ENCODE results near the gene TMEM72.
A peak's percentile ranks its signal among the peaks of the same experiment; 100 is the strongest.

Gene TMEM72

DNA sequence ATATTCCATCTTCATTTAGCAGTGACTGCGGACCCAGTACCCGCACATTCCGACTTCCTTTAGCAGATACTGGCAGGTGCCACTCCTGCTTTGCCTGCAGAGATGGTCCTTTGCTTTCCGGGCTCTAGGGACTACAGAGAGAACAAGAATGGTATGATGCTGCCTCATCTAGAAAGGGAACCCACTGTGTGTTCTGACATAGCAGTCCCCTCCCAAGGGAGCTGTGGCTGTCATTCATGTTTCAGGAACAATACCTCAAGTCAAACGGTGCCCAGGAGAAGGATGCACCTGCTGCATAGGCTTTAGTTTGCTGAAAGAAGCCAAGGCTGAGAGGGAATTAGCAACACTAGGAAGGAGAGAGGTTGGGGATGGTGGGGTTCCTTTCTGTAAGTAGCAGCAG, 15.9 kb upstream of the TMEM72 start:
- no peak overlapping the region for H3K4me2 ChIP-seq (ENCODE audit: insufficient read depth, low read length)
- no peak overlapping the region for H3K4me3 ChIP-seq (ENCODE audit: low read depth in 1 of 2, low read length in 2 of 2)
- ATAC-seq (ENCODE audit: insufficient read depth, low read depth): peak; percentile 35; the same call in 1 of the 3 replicates

GRCh38 chr10:44897049-44897448, 14.1 kb upstream of the TMEM72 start:
- no peak overlapping the region for H3K4me3 ChIP-seq (ENCODE audit: low read depth in 1 of 2, low read length in 2 of 2)
- no peak overlapping the region for H2AFZ ChIP-seq (ENCODE audit: low read depth, low read length)
- H3K36me3 ChIP-seq (ENCODE audit: insufficient read depth, low read length): no peaks in the 10 kb centered on the region
- ATAC-seq (ENCODE audit: insufficient read depth, low read depth) (no peak), DNase-seq (no peak)
- H3K9me3 ChIP-seq (ENCODE audit: insufficient read depth, low read length, severe bottlenecking): no peaks in the 10 kb centered on the region
- H3K9ac ChIP-seq (ENCODE audit: low read depth, low read length): no peak overlapping the region
- no peak overlapping the region for H3K4me2 ChIP-seq (ENCODE audit: insufficient read depth, low read length)
- TF ChIP-seq CTCF (IDR thresholded peaks at IDR 0.05; ENCODE audit: borderline replicate concordance, extremely low read depth, low read length, poor library complexity, severe bottlenecking) (no peak), EZH2 (IDR thresholded peaks at IDR 0.05; ENCODE audit: borderline replicate concordance, low read depth, low read length, severe bottlenecking) (no peak)
- no peaks in the 10 kb centered on the region for H3K27me3 ChIP-seq (ENCODE audit: insufficient read depth, low read length, poor library complexity)
- no peaks in the 10 kb centered on the region for H3K79me2 ChIP-seq (ENCODE audit: insufficient read depth, low read length)
- H3K27ac ChIP-seq (ENCODE audit: low read length): no peak overlapping the region
- H3K4me1 ChIP-seq (ENCODE audit: insufficient read depth, low read length): no peaks in the 10 kb centered on the region
- no peaks in the 10 kb centered on the region for H4K20me1 ChIP-seq (ENCODE audit: insufficient read depth, low read length)

More for the DNA sequence above, 15.9 kb upstream of the TMEM72 start:
- no peak overlapping the region for H3K9ac ChIP-seq (ENCODE audit: low read depth, low read length)
- H3K36me3 ChIP-seq (ENCODE audit: insufficient read depth, low read length): no peaks in the 10 kb centered on the region
- H3K79me2 ChIP-seq (ENCODE audit: insufficient read depth, low read length): no peaks in the 10 kb centered on the region
- no peak for DNase-seq
- H3K9me3 ChIP-seq (ENCODE audit: insufficient read depth, low read length, severe bottlenecking): no peaks in the 10 kb centered on the region
- H2AFZ ChIP-seq (ENCODE audit: low read depth, low read length): no peak overlapping the region
- H4K20me1 ChIP-seq (ENCODE audit: insufficient read depth, low read length): no peaks in the 10 kb centered on the region
- TF ChIP-seq CTCF (IDR thresholded peaks at IDR 0.05; ENCODE audit: borderline replicate concordance, extremely low read depth, low read length, poor library complexity, severe bottlenecking) (no peak), EZH2 (IDR thresholded peaks at IDR 0.05; ENCODE audit: borderline replicate concordance, low read depth, low read length, severe bottlenecking) (no peak)
- H3K4me1 ChIP-seq (ENCODE audit: insufficient read depth, low read length): no peaks in the 10 kb centered on the region
- no peak overlapping the region for H3K27ac ChIP-seq (ENCODE audit: low read length)
- no peaks in the 10 kb centered on the region for H3K27me3 ChIP-seq (ENCODE audit: insufficient read depth, low read length, poor library complexity)

- no peaks in the 10 kb centered on the region for H4K20me1 ChIP-seq (ENCODE audit: insufficient read depth, low read length)
- no peak overlapping the region for H3K27ac ChIP-seq (ENCODE audit: low read length)
- no peak overlapping the region for H3K9ac ChIP-seq (ENCODE audit: low read depth, low read length)
These were observed 12.5 kb upstream of the TMEM72 start for GRCh38 chr10:44898665-44899064.

More at GRCh38 chr10:44898665-44899064, 12.5 kb upstream of the TMEM72 start:
- Histone ChIP-seq H3K27me3 (ENCODE audit: insufficient read depth, low read length, poor library complexity) (no peaks in the 10 kb centered on the region), H3K36me3 (ENCODE audit: insufficient read depth, low read length) (no peaks in the 10 kb centered on the region), H3K9me3 (ENCODE audit: insufficient read depth, low read length, severe bottlenecking) (no peaks in the 10 kb centered on the region), H2AFZ (ENCODE audit: low read depth, low read length) (no peak overlapping the region), H3K4me3 (ENCODE audit: low read depth in 1 of 2, low read length in 2 of 2) (no peak overlapping the region), H3K79me2 (ENCODE audit: insufficient read depth, low read length) (no peaks in the 10 kb centered on the region), H3K4me2 (ENCODE audit: insufficient read depth, low read length) (no peak overlapping the region), H3K4me1 (ENCODE audit: insufficient read depth, low read length) (no peaks in the 10 kb centered on the region)
- no peak for DNase-seq
- TF ChIP-seq EZH2 (IDR thresholded peaks at IDR 0.05; ENCODE audit: borderline replicate concordance, low read depth, low read length, severe bottlenecking) (no peak), CTCF (IDR thresholded peaks at IDR 0.05; ENCODE audit: borderline replicate concordance, extremely low read depth, low read length, poor library complexity, severe bottlenecking) (no peak)
- ATAC-seq (ENCODE audit: insufficient read depth, low read depth): no peak

All from DND-41 (cell line).